Psoas muscle (tissue), 8 donors: ENCODE measurements around the gene SEC61B. TPM values are rescaled to one million over a fixed set of nuclear protein-coding genes. Genes with fewer than 3 reads are reported as not detected.

Experiments
- ATAC-seq, 4 donors: fragments of 200-7000 bp; cut with Tn5 transposase; one replicate each; pipeline ENCODE4 v1.9.1; 2020; ENCODE audit warnings: moderate library complexity in 3 of 4, mild to moderate bottlenecking in 2 of 4
- DNase-seq, 2 donors: peaks; one replicate each; pipeline ENCODE4 v3.0.0-alpha.2; 2020
- H3K27ac ChIP-seq: fragments of 200-600 bp; one replicate; pipeline ENCODE4 v1.8.0; 2022
- H3K27me3 ChIP-seq, 3 donors: fragments of 200-600 bp in 1 of 3; one replicate each; pipeline versions ENCODE4 v1.6.1 to v1.8.0; 2013 to 2022; ENCODE audit warnings: low read length in 2 of 3, mild to moderate bottlenecking in 2 of 3, moderate library complexity in 1 of 3; ENCODE audit not compliant: insufficient read depth in 3 of 3
- H3K36me3 ChIP-seq, 2 donors: fragments of 200-600 bp in 1 of 2; one replicate each; pipeline versions ENCODE4 v1.6.1 to v1.8.0; 2013 to 2022; ENCODE audit warnings: low read depth in 1 of 2, mild to moderate bottlenecking in 1 of 2, moderate library complexity in 1 of 2; ENCODE audit not compliant: insufficient read depth in 1 of 2
- H3K4me1 ChIP-seq: fragments of 200-600 bp; one replicate; pipeline ENCODE4 v1.8.0; 2022
- H3K4me3 ChIP-seq: fragments of 200-600 bp; one replicate; pipeline ENCODE4 v1.8.0; 2022; ENCODE audit warnings: mild to moderate bottlenecking
- H3K9me3 ChIP-seq: fragments of 200-600 bp; one replicate; pipeline ENCODE4 v1.8.0; 2022
- WGBS, 3 donors: extraction: QIAGEN DNeasy Blood & Tissue Kit; methylation state at CpG; one replicate each; pipeline versions ENCODE4 v1.1.6 to v1.1.7; 2013; 5-methylcytosine and 5-hydroxymethylcytosine counted together
- intact Hi-C, 2 donors: fragments of 100-400 bp; cut with DNase I; formaldehyde crosslinking; loops; one replicate each; pipeline versions ENCODE4 v1.11.0 to v1.14.2; 2022
- polyA plus RNA-seq, 3 donors: library from polyadenylated mRNA; stranded (reverse); fragments of 200-250 nt; gene quantifications; one replicate each; pipeline ENCODE4 v1.2.3, GENCODE V29; 2013
- total RNA-seq, 4 donors: library from RNA; stranded (reverse); fragmentation: NEBNext Ultra II Directional in 2 of 4; extraction: Animal tissue kit (Norgen Biotek cat#: 25700) in 2 of 4; gene quantifications; one replicate each; pipeline versions ENCODE4 v1.2.1 to v1.2.4, GENCODE V29; 2021 to 2023
- TF ChIP-seq, protein P1 (sequence below): fragments of 200-600 bp; IDR thresholded peaks from one replicate; pipeline ENCODE4 v1.8.0; 2022; ENCODE audit warnings: antibody characterized with exemption
- donor health status: healthy with polysubstance abuse.
- donor health status: DM: no; HTN: no; CAD: no; lungs with moderate emphysema.
- donor health status: Bipolar disorder and iron deficiency.
- donor health status: healthy.
- donor health status: DM: yes; HTN: yes; CAD: no.
- donor health status: DM: no; HTN: no; CAD: no.
- donor health status: DM: no; HTN: no; CAD: no.
- donor health status: DM: yes; HTN: yes; CAD: no.

Gene SEC61B
- total and polyA plus RNA-seq, 7 donors = 17.5 to 145 (median 49.6) TPM

- peaks cover 16% of the 10 kb centered on the region for H3K4me1 ChIP-seq
- H3K4me3 ChIP-seq = no peak overlapping the region
- no peaks in the 10 kb centered on the region for H3K36me3 ChIP-seq
- intact Hi-C loops = loop anchor here in 1 of 2 donors (5.0 kb wide), 1 partner anchor 90 kb away; no protein-coding TSS in a partner anchor
- peak overlapping the region; percentile 56 for H3K27ac ChIP-seq
- 31 to 46% (median 40%) methylated on average over 2 of the region's 2 CpGs for WGBS, 3 donors
- no peaks in the 10 kb centered on the region for H3K9me3 ChIP-seq
- TF ChIP-seq, protein P1, sequence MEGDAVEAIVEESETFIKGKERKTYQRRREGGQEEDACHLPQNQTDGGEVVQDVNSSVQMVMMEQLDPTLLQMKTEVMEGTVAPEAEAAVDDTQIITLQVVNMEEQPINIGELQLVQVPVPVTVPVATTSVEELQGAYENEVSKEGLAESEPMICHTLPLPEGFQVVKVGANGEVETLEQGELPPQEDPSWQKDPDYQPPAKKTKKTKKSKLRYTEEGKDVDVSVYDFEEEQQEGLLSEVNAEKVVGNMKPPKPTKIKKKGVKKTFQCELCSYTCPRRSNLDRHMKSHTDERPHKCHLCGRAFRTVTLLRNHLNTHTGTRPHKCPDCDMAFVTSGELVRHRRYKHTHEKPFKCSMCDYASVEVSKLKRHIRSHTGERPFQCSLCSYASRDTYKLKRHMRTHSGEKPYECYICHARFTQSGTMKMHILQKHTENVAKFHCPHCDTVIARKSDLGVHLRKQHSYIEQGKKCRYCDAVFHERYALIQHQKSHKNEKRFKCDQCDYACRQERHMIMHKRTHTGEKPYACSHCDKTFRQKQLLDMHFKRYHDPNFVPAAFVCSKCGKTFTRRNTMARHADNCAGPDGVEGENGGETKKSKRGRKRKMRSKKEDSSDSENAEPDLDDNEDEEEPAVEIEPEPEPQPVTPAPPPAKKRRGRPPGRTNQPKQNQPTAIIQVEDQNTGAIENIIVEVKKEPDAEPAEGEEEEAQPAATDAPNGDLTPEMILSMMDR = no peak
- H3K27me3 ChIP-seq = no peaks in the 10 kb centered on the region
- DNase-seq (no peak), ATAC-seq (no peak)
These were observed 39.8 kb downstream of the SEC61B start for GRCh38 chr9:99261923-99262322.

- Histone ChIP-seq H3K9me3 (no peaks in the 10 kb centered on the region), H3K4me1 (peaks cover 9% of the 10 kb centered on the region), H3K36me3 (no peaks in the 10 kb centered on the region), H3K27me3 (no peaks in the 10 kb centered on the region), H3K4me3 (no peak overlapping the region), H3K27ac (no peak overlapping the region)
- TF ChIP-seq, protein P1 = no peak
- DNase-seq = no peak
- ATAC-seq = no peak
- 86 to 92% (median 91%) methylated on average over 7 of the region's 7 CpGs for WGBS, 3 donors
- intact Hi-C loops = loop anchor here in 1 of 2 donors (5.0 kb wide), 1 partner anchor 89 kb away; no protein-coding TSS in a partner anchor
These were observed 40.9 kb downstream of the SEC61B start for GRCh38 chr9:99262949-99263418.

GRCh38 chr9:99264070-99264680, 42.1 kb downstream of the SEC61B start:
- no peak overlapping the region for H3K4me3 ChIP-seq
- H3K4me1 ChIP-seq = peaks cover 9% of the 10 kb centered on the region
- DNase-seq (no peak), ATAC-seq (no peak)
- H3K27ac ChIP-seq = no peak overlapping the region
- intact Hi-C loops = loop anchor here in 1 of 2 donors (5.0 kb wide), 1 partner anchor 88 kb away; no protein-coding TSS in a partner anchor
- H3K9me3 ChIP-seq = no peaks in the 10 kb centered on the region
- no peaks in the 10 kb centered on the region for H3K27me3 ChIP-seq
- 93 to 95% (median 94%) methylated on average over 3 of the region's 3 CpGs for WGBS, 3 donors
- no peaks in the 10 kb centered on the region for H3K36me3 ChIP-seq
- TF ChIP-seq, protein P1 = no peak

DNA sequence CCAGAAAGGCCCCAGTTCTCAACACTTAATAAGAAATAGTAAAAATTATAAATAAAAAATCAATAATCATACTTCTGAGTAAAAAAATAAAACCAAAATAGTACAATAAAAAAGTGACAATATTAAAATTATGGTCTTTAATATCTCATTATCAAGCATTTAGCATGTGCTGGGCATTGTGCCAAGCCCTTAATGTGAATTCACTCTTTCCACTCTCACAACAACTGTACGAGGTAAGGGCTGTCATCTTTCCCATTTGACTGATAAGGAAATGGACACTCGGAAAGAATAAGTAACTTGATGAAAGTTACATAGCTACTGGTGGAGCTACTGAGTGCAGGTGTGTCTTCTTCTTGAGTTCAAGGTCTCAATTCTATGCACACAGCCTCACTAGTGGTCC, 43.6 kb downstream of the SEC61B start:
- intact Hi-C loops = no loop called here
- ATAC-seq = no peak
- TF ChIP-seq, protein P1 = no peak

More for the DNA sequence above, 43.6 kb downstream of the SEC61B start:
- Histone ChIP-seq H3K9me3 (no peaks in the 10 kb centered on the region), H3K27me3 (no peaks in the 10 kb centered on the region), H3K4me1 (no peaks in the 10 kb centered on the region), H3K36me3 (no peaks in the 10 kb centered on the region), H3K27ac (no peak overlapping the region), H3K4me3 (no peak overlapping the region)
- 52 to 54% (median 53%) methylated on average over 2 of the region's 2 CpGs for WGBS, 3 donors
- DNase-seq = no peak
